NCI-H1048 (cell line): ENCODE measurements around the gene ADAM20.
"Not testable (repeated sequence)": the region's sequence is repeated elsewhere in the genome, so short reads cannot be mapped to it uniquely, and the experiment has no call there.

ENCODE experiments used
- DNase-seq: peaks from one replicate; lab custom pipeline; 2025; lab: John Stamatoyannopoulos, UW

The ADAM20 gene

DNA sequence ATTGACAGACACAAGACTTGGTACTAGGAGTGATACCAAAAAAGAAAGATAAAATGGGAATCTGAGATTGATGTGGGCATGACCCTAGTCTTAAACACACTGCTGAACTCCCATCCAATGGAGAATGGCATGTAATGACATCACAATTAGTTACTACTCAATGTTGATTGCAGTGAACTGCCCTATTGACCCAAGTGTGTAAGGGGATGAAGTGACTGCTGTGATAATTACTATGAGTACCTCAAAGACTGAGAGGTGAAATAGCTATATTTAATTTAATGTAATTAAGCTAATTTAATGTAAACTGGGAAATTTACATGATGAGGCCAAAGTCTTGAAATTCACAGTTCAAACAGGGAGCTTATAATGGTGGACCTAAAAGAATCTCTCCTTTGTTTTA is at the start of gene ADAM20:
ADAM20 (minus strand) TSS at position 101 of the 400 bp plus-strand sequence. CDS start 10,247 bp downstream, outside the sequence.
- no peak for DNase-seq

DNA sequence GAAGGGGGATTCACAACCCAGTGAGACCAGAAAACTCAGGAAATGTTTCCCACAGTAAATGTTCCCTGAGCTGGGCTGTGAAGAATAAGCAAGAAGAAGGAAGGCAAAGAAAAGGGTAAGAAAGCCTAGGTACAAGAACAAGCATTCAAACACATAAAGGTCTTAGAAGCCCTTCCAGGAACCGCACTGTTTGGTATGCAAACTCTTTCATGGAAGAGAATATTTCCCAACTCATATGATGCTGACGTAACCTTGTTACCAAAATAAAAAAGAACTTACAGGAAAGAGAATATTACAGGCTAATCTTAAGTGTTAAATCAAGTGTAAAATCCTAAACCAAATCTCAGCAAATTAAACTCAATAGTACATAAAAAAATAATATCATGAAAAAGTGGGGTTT is 42.1 kb upstream of the ADAM20 start:
- DNase-seq = no peak

DNA sequence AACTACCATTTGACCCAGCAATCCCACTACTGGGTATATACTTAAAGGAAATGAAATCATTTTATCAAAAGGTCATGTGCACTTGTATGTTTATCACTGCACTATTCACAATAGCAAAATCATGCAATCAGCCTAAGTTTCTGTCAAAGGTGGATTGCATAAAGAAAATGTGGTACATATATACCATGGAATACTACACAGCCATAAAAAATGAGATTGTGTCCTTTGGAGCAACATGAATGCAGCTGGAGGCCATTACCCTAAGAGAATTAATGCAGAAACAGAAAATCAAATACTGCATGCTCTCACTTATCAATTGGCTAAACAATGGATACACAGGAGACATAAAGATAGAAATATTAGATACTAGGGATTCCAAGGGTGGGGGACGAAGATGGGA is 38.2 kb upstream of the ADAM20 start:
- no peak for DNase-seq

GRCh38 chr14:70571139-70571538 is 36.3 kb upstream of the ADAM20 start:
- no peak for DNase-seq

DNA sequence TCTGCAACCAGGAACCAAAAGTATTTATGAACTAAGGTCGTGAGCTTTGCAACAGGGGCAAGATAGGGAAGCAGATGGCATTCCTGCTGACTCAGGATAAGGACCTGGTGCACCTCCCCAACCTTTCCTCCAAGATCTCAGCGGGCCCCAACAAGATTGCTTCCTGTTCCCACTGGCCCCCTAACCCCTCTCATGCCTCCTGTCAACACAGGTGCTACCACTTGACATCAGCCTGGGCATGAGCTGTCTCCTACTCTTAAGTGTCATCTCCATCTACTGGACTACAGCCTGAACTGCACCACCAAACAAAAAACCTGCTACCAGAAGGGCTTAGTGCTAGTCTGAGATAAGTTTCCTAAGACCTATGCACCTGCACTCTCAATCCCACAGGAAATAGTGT is 33.0 kb upstream of the ADAM20 start:
- no peak for DNase-seq

GRCh38 chr14:70563869-70564268 is 29.1 kb upstream of the ADAM20 start:
- no peak for DNase-seq

DNA sequence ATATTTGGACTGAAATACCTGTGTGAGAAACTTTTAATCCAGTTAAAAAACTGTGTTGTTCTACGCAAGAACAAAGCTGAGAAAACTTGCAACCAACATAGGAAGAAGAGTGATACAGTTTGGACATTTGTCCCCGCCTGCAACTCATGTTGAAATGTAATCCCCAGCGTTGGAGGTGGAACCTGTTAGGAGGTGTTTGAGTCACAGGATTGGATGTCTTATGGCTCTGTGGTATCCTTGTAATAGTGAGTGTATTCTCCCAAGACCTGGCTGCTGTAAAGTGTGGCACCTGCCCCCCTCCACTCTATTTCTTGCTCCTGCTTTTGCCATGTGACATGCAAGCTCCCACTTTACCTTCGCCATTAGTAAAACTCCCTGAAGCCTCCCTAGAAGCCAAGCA is 28.6 kb upstream of the ADAM20 start:
- no peak for DNase-seq

DNA sequence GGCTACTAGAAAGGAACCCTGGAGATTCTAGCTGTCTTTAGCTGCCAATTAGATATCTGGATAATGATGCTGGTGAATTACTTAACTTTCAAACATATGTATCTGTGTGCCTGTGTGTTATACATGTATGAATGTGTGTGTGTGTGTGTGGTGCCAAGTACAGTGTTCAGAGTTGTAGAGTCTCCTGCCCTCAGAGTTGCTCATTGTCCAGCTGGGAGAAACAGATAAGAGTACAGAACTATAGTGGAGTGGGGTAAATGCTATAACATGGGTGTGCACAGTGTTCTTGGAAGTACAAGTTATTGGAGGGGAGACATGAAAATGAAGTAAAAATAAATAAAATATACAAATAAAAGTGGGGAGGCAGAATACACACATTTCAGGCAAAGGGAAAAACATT is 23.6 kb upstream of the ADAM20 start:
- no peak for DNase-seq

DNA sequence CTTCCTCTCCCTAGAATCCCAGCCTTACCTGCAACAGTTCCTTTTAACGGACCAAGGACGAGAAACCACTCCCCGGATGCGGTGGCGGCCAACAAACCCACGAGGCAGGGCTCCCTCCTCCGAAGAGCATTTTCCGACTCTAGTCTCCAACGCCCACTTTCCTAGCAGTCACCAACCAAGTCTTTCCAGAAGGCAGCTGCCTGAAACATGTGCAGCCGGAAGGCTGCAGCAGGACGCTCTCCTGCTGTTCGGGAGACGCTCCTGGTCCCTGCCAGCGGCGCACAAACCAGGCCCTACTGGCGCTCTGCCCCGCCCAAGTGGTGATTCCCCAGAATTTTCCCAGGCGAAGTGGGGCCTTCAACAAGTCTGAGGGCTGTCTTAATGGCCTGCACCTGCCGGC is 21.1 kb upstream of the ADAM20 start:
- no peak for DNase-seq

- no peak for DNase-seq
Observed at GRCh38 chr14:70538087-70538486, 3.3 kb upstream of the ADAM20 start.

- no peak for DNase-seq
Observed at GRCh38 chr14:70536830-70537229, 2.0 kb upstream of the ADAM20 start.

DNA sequence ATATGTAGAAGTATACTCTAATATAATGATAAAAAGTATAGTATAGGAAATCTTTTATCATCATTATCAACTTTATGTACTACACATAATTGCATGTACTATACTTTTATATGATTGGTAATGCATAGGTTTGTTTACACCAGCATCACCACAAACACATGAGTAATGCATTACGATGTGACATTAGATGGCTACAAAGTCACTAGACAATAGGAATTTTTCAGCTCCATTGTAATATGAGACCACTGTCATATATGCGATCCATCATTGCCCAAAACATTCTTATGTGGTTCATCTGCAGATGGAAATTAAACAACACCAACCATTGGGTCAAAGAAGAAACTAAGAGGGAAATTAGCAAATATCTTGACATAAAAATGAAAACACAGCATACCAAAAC is 4.4 kb downstream of the ADAM20 start:
- DNase-seq = no peak

GRCh38 chr14:70527501-70528105 is 7.2 kb downstream of the ADAM20 start:
- no peak for DNase-seq

DNA sequence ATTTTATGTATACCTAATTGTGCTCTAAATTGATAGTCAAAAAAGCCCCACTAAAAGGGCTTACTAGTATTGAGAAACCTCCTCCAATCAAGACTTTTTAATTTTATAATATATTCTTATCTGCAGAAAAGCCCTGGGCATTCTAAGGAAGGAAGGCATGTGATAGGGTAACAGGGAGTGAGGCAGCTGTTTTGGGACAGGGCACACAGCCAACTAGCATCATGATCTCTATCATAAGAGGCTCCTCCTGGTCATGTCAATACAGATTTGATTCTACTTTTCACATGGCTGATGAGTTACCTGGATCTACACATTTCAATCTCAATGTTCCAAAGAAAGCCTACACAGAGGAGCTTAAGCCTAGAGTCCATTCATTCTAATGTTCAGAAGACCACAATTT is 9.1 kb downstream of the ADAM20 start:
- no peak for DNase-seq

DNA sequence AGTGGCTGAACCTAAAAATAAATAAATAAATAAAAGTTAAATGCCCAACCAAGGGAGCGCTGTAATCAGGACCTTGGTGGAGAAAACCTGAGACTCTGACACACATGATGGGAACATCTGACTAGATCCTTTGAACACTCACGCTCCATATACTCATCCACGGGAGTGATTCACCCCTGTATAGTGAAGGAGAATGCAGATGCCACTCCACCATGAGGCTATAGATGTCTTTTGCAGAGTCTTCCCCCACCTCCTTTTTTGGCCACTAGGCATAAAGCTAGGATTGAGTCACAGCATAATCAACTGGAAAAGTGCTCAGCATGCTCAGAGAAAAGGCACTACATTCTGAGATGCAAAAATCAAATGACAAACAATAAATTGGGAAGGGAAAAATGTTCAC is 19.0 kb downstream of the ADAM20 start:
- no peak for DNase-seq

DNA sequence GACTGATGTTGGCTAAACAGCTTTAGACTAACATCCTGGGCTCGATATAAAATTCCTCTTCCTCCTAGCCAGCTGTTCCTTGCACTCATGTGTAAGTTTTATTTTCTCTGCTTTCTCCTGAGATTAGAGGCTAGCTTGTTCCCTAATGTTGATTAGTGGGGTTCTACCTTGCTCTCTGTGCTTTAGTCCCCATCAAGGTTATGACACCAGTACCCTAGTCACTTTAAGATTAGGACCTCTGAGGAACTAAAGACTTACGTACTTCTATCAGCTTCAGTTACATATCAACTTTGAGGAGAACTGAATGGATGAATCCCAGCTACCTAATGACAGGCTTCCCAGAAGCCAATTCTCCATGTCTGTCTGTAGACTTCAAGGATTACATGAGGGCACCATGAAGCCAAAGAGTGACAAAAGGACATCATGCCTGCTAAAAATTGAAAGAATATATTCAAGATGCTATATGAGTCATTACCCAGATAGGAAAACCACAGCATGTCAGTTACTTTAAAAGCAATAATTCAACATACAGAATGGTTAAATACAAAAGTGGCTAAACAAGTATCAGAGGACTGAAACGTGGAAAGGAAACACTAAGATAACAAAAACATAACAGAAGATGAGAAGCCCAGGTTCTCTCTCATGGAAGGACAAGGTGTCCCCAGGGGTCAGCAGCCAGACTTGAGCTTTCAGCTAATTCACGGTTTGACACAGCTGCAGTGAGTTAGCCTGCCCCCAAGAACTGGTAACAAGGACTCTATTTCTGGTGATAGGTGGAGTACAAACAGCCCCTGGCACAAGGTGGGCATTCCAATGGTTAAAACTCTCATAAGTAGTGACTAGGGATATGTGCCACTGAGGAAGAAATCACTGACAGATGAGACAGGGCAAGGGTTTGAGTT is 20.4 kb downstream of the ADAM20 start:
- no peak for DNase-seq

GRCh38 chr14:70498191-70498590 is 36.6 kb downstream of the ADAM20 start:
- no peak for DNase-seq

DNA sequence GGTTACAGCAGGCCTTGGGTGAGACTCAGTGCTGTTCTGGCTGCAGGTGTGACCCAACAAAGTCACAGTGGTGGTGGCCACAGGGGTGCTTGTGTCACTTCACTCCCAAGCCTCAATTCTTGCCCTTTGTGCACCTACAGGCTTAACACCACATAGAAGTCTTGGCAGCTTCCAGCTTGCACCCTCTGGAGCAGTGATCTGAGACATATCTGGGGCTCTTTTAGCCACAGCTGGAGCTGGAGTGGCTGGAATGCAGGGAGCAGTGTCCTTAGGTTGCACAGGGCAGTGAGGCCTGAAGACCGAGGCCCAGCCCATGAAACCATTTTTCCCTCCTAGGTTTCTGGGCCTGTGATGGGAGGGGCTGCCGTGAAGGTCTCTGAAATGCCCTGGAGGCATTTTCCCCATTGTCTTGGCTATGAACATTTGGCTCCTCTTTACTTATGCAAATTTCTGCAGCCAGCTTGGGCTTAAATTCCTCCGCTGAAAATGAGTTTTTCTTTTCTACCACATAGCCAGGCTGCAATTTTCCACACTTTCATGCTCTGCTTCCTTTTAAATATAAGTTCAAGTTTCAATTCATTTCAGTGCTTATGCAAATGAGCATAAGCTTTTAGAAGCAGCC is 45.1 kb downstream of the ADAM20 start:
- no peak for DNase-seq

DNA sequence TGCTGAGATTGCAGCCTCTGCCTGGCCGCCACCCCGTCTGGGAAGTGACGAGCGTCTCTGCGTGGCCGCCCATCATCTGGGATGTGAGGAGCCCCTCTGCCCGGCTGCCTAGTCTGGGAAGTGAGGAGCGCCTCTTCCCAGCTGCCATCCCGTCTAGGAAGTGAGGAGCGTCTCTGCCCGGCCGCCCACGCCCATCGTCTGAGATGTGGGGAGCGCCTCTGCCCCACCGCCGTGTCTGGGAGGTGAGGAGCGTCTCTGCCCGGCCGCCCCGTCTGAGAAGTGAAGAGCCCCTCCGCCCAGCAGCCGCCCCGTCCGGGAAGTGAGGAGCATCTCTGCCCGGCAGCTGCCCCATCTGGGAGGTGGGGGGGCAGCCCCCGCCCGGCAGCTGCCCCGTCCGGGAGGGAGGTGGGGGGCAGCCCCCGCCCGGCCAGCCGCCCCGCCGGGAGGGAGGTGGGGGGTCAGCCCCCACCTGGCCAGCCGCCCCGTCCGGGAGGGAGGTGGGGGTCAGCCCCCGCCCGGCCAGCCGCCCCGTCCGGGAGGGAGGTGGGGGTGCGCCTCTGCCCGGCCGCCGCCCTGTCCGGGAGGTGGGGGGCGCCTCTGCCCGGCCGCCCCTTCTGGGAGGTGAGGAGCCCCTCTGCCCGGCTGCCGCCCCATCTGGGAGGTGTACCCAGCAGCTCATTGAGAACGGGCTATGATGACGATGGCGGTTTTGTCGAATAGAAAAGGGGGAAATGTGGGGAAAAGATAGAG is 57.3 kb downstream of the ADAM20 start:
- DNase-seq = not testable (repeated sequence)

- DNase-seq = not testable (repeated sequence)
Observed at GRCh38 chr14:70475459-70475858, 59.3 kb downstream of the ADAM20 start.

DNA sequence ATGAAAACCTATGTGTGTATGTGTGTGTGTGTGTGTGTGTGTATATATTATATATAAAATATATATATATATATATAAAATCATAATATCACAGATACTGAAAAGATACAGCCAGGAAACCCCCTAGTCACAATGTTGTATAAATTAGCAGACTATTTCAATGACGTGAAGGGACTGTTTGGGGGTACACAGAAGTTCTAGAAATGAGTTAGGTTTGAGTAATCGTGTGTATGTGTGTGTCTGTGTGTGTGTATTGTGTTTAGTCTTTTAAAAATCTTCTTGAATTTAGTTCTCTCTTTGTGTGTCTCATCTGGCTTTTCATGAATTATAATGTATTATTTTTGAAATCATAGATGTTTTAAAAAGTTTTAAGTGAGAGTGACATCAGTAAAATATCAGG is 61.0 kb downstream of the ADAM20 start:
- DNase-seq = no peak
